Measurements from ENCODE around the gene HTRA3.

The HTRA3 gene

GRCh38 chr4:8323947-8324555 is 54.5 kb downstream of the HTRA3 start:
- H3K4me3 ChIP-seq: no peak overlapping the region
- no peaks in the 10 kb centered on the region; a peak in 1 of 22 replicates for H4K20me1 ChIP-seq
- no peak for TF ChIP-seq Cebpa-rat (IDR thresholded peaks at IDR 0.05)
- H3K4me1 ChIP-seq: peaks cover 13 to 25% (median 20%) of the 10 kb centered on the region in 10 experiments
- no peak overlapping the region for H3K9ac ChIP-seq
- H3K27ac ChIP-seq: no peak overlapping the region
- no peaks in the 10 kb centered on the region for H3K36me3 ChIP-seq
- no peaks in the 10 kb centered on the region; a peak in 1 of 22 replicates for H3K27me3 ChIP-seq
- peaks cover 0 to 20% (median 5%) of the 10 kb centered on the region in 11 experiments; a peak in 9 of 22 replicates for H3K9me3 ChIP-seq (replicated peaks in 1 of 11)
- H3K4me2 ChIP-seq: no peak overlapping the region

GRCh38 chr4:8324640-8325239 is 55.2 kb downstream of the HTRA3 start:
- Histone ChIP-seq H3K4me2 (no peak overlapping the region), H3K9ac (no peak overlapping the region), H3K27me3 (0 out of 22 replicates have a peak, but pooled peaks cover 0 to under 1% (median 0%) of the 10 kb centered on the region in 11 experiments), H3K36me3 (no peaks in the 10 kb centered on the region), H4K20me1 (no peaks in the 10 kb centered on the region), H3K9me3 (replicated peaks in 1 of 11) (peaks cover 0 to 20% (median 5%) of the 10 kb centered on the region in 11 experiments; a peak in 9 of 22 replicates), H3K4me1 (peaks cover 8 to 25% (median 20%) of the 10 kb centered on the region in 10 experiments), H3K27ac (no peak overlapping the region), H3K4me3 (no peak overlapping the region)
- TF ChIP-seq Cebpa-rat (IDR thresholded peaks at IDR 0.05): no peak

- Histone ChIP-seq H3K4me2 (peak overlapping the region in 1 of 11 experiments; percentile 10; a peak in 1 of 22 replicates), H3K4me1 (peaks cover 9 to 25% (median 20%) of the 10 kb centered on the region in 10 experiments; a peak in 19 of 20 replicates), H3K27me3 (peaks cover 0 to 7% (median 0%) of the 10 kb centered on the region in 11 experiments; a peak in 2 of 22 replicates), H3K27ac (no peak overlapping the region), H3K9me3 (replicated peaks in 1 of 11) (peaks cover 0 to 19% (median 5%) of the 10 kb centered on the region in 11 experiments; a peak in 9 of 22 replicates), H3K9ac (no peak overlapping the region; a peak in 1 of 22 replicates), H3K36me3 (no peaks in the 10 kb centered on the region), H3K4me3 (no peak overlapping the region), H4K20me1 (no peaks in the 10 kb centered on the region)
- TF ChIP-seq Cebpa-rat (IDR thresholded peaks at IDR 0.05): no peak
Observed at GRCh38 chr4:8325291-8325973, 55.9 kb downstream of the HTRA3 start.

GRCh38 chr4:8326206-8326605 is 56.7 kb downstream of the HTRA3 start:
- Histone ChIP-seq H4K20me1 (no peaks in the 10 kb centered on the region), H3K4me2 (no peak overlapping the region; a peak in 1 of 22 replicates), H3K4me3 (no peak overlapping the region), H3K27ac (no peak overlapping the region), H3K27me3 (peaks cover 0 to 9% (median 0%) of the 10 kb centered on the region in 11 experiments; a peak in 2 of 22 replicates), H3K4me1 (peaks cover 17 to 32% (median 27%) of the 10 kb centered on the region in 10 experiments), H3K9me3 (replicated peaks in 1 of 11) (peaks cover 0 to 12% (median 5%) of the 10 kb centered on the region in 11 experiments; a peak in 9 of 22 replicates), H3K36me3 (no peaks in the 10 kb centered on the region), H3K9ac (no peak overlapping the region)
- no peak for TF ChIP-seq Cebpa-rat (IDR thresholded peaks at IDR 0.05)

- Histone ChIP-seq H4K20me1 (no peaks in the 10 kb centered on the region), H3K4me1 (peaks cover 26 to 47% (median 38%) of the 10 kb centered on the region in 10 experiments), H3K27me3 (peaks cover 0 to 9% (median 0%) of the 10 kb centered on the region in 11 experiments; a peak in 2 of 22 replicates), H3K27ac (peak overlapping the region in 1 of 11 experiments; percentile 11; a peak in 1 of 22 replicates), H3K36me3 (no peaks in the 10 kb centered on the region), H3K4me3 (no peak overlapping the region), H3K4me2 (peak overlapping the region in 4 of 11 experiments; percentile 80 to 92 (median 88); a peak in 4 of 22 replicates), H3K9me3 (replicated peaks in 1 of 11) (peaks cover 0 to 12% (median 5%) of the 10 kb centered on the region in 11 experiments; a peak in 11 of 22 replicates), H3K9ac (no peak overlapping the region)
- no peak for TF ChIP-seq Cebpa-rat (IDR thresholded peaks at IDR 0.05)
Observed at GRCh38 chr4:8328456-8328855, 58.9 kb downstream of the HTRA3 start.

DNA sequence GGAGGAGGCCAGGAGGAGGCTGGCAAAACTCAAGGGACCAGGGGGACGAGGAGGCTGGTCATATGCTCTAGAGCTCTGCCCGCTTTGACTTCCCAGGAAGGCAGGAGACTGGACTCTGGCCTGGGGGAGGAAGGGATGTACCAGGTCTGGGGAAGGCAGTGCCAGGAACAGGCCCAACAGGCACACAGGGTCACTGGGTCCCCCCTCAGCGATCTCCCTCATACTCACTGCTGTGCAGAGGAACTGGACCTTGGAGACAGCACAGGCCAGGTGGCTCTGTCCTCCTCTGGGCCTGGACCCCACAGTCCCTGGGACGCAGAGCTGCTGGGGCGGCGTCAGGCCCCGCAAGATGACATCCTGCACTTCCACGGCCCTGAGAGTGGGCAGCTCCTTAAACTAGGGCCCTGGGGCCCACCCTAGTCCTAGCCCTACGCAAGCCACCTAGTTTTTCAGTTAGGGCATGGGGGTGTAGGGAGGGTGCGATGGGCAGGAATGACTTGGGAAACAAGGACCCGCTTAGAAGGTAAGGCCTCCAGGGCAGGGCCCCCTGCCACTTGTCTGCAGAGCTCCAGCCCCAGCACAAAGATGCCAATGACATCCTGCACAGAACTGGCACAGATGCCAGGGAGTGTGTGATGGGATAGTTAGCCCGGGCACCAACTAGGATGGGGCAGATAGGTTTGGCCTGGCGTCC is 59.5 kb downstream of the HTRA3 start:
- TF ChIP-seq Cebpa-rat (IDR thresholded peaks at IDR 0.05): no peak
- peak overlapping the region in 8 of 11 experiments; percentile 71 to 92 (median 86); a peak in 17 of 22 replicates for H3K4me2 ChIP-seq
- peaks cover 0 to 12% (median 5%) of the 10 kb centered on the region in 11 experiments; a peak in 12 of 22 replicates for H3K9me3 ChIP-seq (replicated peaks in 1 of 11)
- peak overlapping the region in 1 of 11 experiments; percentile 62; a peak in 2 of 22 replicates for H3K27ac ChIP-seq
- H3K9ac ChIP-seq: peak overlapping the region in 2 of 11 experiments; percentile 1 to 22; a peak in 4 of 22 replicates
- H4K20me1 ChIP-seq: no peaks in the 10 kb centered on the region
- peaks cover 0 to 9% (median 0%) of the 10 kb centered on the region in 11 experiments; a peak in 2 of 22 replicates for H3K27me3 ChIP-seq
- H3K36me3 ChIP-seq: no peaks in the 10 kb centered on the region
- H3K4me3 ChIP-seq: no peak overlapping the region
- H3K4me1 ChIP-seq: peaks cover 26 to 47% (median 38%) of the 10 kb centered on the region in 10 experiments

DNA sequence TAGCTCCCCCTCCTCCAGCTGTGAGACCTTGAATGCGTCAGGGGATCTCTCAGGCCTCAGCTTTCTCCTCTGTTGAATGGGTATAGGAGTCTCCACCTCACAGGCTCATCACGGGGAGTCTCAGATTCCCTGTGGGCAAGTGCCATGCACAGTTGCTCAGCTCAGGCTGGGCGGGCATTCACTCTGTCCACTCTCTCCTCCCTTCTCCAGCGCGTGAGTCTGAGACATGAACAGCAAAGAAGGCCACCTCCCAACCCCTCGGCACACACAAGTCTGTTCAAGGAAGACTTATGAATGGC is 60.0 kb downstream of the HTRA3 start:
- TF ChIP-seq Cebpa-rat (IDR thresholded peaks at IDR 0.05): no peak
- Histone ChIP-seq H3K27ac (peak overlapping the region in 1 of 11 experiments; percentile 62; a peak in 3 of 22 replicates), H3K4me2 (peak overlapping the region in 10 of 11 experiments; percentile 67 to 92 (median 82); a peak in 18 of 22 replicates), H3K9me3 (replicated peaks in 1 of 11) (peaks cover 0 to 15% (median 8%) of the 10 kb centered on the region in 11 experiments; a peak in 17 of 22 replicates), H3K4me1 (peaks cover 26 to 47% (median 38%) of the 10 kb centered on the region in 10 experiments), H4K20me1 (no peaks in the 10 kb centered on the region), H3K9ac (peak overlapping the region in 4 of 11 experiments; percentile 1 to 42 (median 32); a peak in 4 of 22 replicates), H3K36me3 (no peaks in the 10 kb centered on the region), H3K4me3 (no peak overlapping the region), H3K27me3 (peaks cover 0 to 9% (median 0%) of the 10 kb centered on the region in 11 experiments; a peak in 2 of 22 replicates)

Data from BLaER1 treated with 17β-estradiol and CSF1 and Interleukin-3, amounts not matched to agents 10 nM and 100 nM (cell line).